A549 (cell line): Measurements from ENCODE around the gene QPCTL. TPM values are rescaled to one million over a fixed set of nuclear protein-coding genes. Genes with fewer than 3 reads are reported as not detected.

ENCODE experiments used
- ATAC-seq, 2 experiments: fragments of 200-7000 bp in 1 of 2; fragments of >200 bp in 1 of 2; cut with Nextera tagmentation in 1 of 2; cut with Tn5 transposase in 1 of 2; 3 replicates each; pipeline versions ENCODE4 v1.8.0 to v1.9.1; 2018 to 2020; ENCODE audit warnings: mild to moderate bottlenecking in 1 of 2, moderate library complexity in 1 of 2
- CTCF ChIA-PET: fragments of 300-600 bp; sonication (Branson Sonifier 250); formaldehyde crosslinking; extraction: SDS; loops from one replicate; lab custom pipeline; 2021; ENCODE audit warnings: antibody characterized with exemption, inconsistent platforms; lab: Yijun Ruan, JAX
- POLR2A ChIA-PET: fragments of 350-600 bp; formaldehyde crosslinking; extraction: SDS; loops from one replicate; lab custom pipeline; 2021; ENCODE audit warnings: antibody characterized with exemption, inconsistent platforms; lab: Yijun Ruan, JAX
- DNase-seq, 2 experiments: peaks; one replicate each; pipeline versions ENCODE4 v3.0.0 to v3.0.0-alpha.2; 2011 to 2016; ENCODE audit warnings: low read depth in 1 of 2, low spot score in 1 of 2
- FAIRE-seq: peaks from 2 replicates; lab custom pipeline; 2011; peaks lifted over from hg19 to GRCh38; lab: Jason Lieb, UNC
- H3K27ac ChIP-seq, 2 experiments: fragments of >200 bp; sonication (Bioruptor Twin); formaldehyde crosslinking; 3 replicates each; pipeline ENCODE4 v1.5.1; 2016 to 2017
- H3K4me1 ChIP-seq: fragments of >200 bp; sonication (Bioruptor Twin); formaldehyde crosslinking; 3 replicates; pipeline ENCODE4 v1.6.1; 2016
- H3K4me2 ChIP-seq: fragments of >200 bp; sonication (Bioruptor Twin); formaldehyde crosslinking; 3 replicates; pipeline ENCODE4 v1.6.1; 2016
- H3K4me3 ChIP-seq: fragments of >200 bp; sonication (Bioruptor Twin); formaldehyde crosslinking; 3 replicates; pipeline ENCODE4 v1.5.1; 2016
- H3K9me3 ChIP-seq: fragments of >200 bp; sonication (Bioruptor Twin); formaldehyde crosslinking; 3 replicates; pipeline ENCODE4 v1.6.1; 2016
- CBX2 ChIP-seq: fragments of 200-600 bp; sonication (generic); IDR thresholded peaks from 2 replicates; pipeline ENCODE4 v1.6.1; 2016; ENCODE audit warnings: low read depth, mild to moderate bottlenecking, borderline replicate concordance
- CBX8 ChIP-seq: fragments of 200-600 bp; sonication (generic); IDR thresholded peaks from 2 replicates; pipeline ENCODE4 v1.6.1; 2016
- EHMT2 ChIP-seq: fragments of 200-600 bp; sonication (generic); IDR thresholded peaks from 2 replicates; pipeline ENCODE4 v1.6.1; 2016; ENCODE audit warnings: antibody characterized with exemption, low read depth, mild to moderate bottlenecking, moderate library complexity
- FOXS1 ChIP-seq: fragments of 250-450 bp; sonication (Bioruptor Pico); IDR thresholded peaks from 2 replicates; pipeline ENCODE4 v1.5.0; 2020; ENCODE audit warnings: mild to moderate bottlenecking, moderate library complexity
- GATA3 ChIP-seq: IDR thresholded peaks from 2 replicates; pipeline ENCODE4 v1.6.1; 2012; ENCODE audit warnings: borderline replicate concordance
- HEYL ChIP-seq: fragments of 250-450 bp; sonication (Bioruptor Pico); IDR thresholded peaks from 2 replicates; pipeline ENCODE4 v1.8.0; 2021; ENCODE audit warnings: mild to moderate bottlenecking, moderate library complexity
- HOXA7 ChIP-seq: fragments of 250-450 bp; sonication (Bioruptor Pico); IDR thresholded peaks from 2 replicates; pipeline ENCODE4 v1.5.0; 2020; ENCODE audit warnings: mild to moderate bottlenecking, moderate library complexity
- HOXB5 ChIP-seq: fragments of 250-450 bp; sonication (Bioruptor Pico); IDR thresholded peaks from 2 replicates; pipeline ENCODE4 v1.5.0; 2020; ENCODE audit warnings: mild to moderate bottlenecking, moderate library complexity
- JUN ChIP-seq, 2 experiments: fragments of >200 bp; sonication (Bioruptor Twin); formaldehyde crosslinking; IDR thresholded peaks; 2 replicates in 1 of 2; 3 replicates in 1 of 2; pipeline ENCODE4 v1.6.1; 2016 to 2017
- MAZ ChIP-seq: fragments of 150-350 bp; IDR thresholded peaks from 2 replicates; pipeline ENCODE4 v1.6.1; 2014; ENCODE audit warnings: antibody characterized with exemption, low read depth, low read length, borderline replicate concordance
- NFE2L2 ChIP-seq: fragments of 150-350 bp; conservative IDR thresholded peaks from 2 replicates; pipeline ENCODE4 v1.6.1; 2014; ENCODE audit warnings: low read length
- POLR2A ChIP-seq: IDR thresholded peaks from 2 replicates; pipeline ENCODE4 v1.6.1; 2012; ENCODE audit warnings: mild to moderate bottlenecking, low read length
- RAD21 ChIP-seq, 2 experiments: fragments of >200 bp in 1 of 2; sonication (Bioruptor Twin) in 1 of 2; formaldehyde crosslinking in 1 of 2; IDR thresholded peaks in 1 of 2; conservative IDR thresholded peaks in 1 of 2; 2 replicates in 1 of 2; 3 replicates in 1 of 2; pipeline ENCODE4 v1.6.1; 2012 to 2018; ENCODE audit warnings: inconsistent platforms in 1 of 2
- RCOR1 ChIP-seq: fragments of 150-350 bp; IDR thresholded peaks from 2 replicates; pipeline ENCODE4 v1.6.1; 2014; ENCODE audit warnings: antibody characterized with exemption, low read length, low read depth
- SMC3 ChIP-seq: fragments of >200 bp; sonication (Bioruptor Twin); formaldehyde crosslinking; IDR thresholded peaks from 3 replicates; pipeline ENCODE4 v1.6.1; 2018; ENCODE audit warnings: inconsistent platforms
- TFCP2L1 ChIP-seq: fragments of 250-450 bp; sonication (Bioruptor Pico); IDR thresholded peaks from 2 replicates; pipeline ENCODE4 v1.5.0; 2021; ENCODE audit warnings: mild to moderate bottlenecking
- ZC3H11A ChIP-seq: fragments of 450-650 bp; IDR thresholded peaks from 2 replicates; pipeline ENCODE4 v1.6.1; 2014; ENCODE audit warnings: antibody characterized with exemption, mild to moderate bottlenecking
- ZFP36 ChIP-seq: fragments of 450-650 bp; IDR thresholded peaks from 2 replicates; pipeline ENCODE4 v1.6.1; 2014; ENCODE audit warnings: borderline replicate concordance; ENCODE audit not compliant: partially characterized antibody
- ZNF302 ChIP-seq: fragments of 250-450 bp; sonication (Bioruptor Pico); IDR thresholded peaks from 2 replicates; pipeline ENCODE4 v1.9.0; 2021; ENCODE audit warnings: inconsistent platforms, mild to moderate bottlenecking, moderate library complexity
- WGBS: methylation state at CpG from one replicate; pipeline ENCODE4 v1.1.6; 2017; ENCODE audit errors: missing lambda C conversion rate; 5-methylcytosine and 5-hydroxymethylcytosine counted together
- polyA plus RNA-seq, 4 experiments: library from polyadenylated mRNA; depleted of rRNA in 3 of 4; stranded (reverse); fragments of >200 nt; fragmentation: RNase III in 1 of 4; extraction: RNeasy Plus Mini Kit Qiagen cat#74134 plus additional on column Dnase treatment in 1 of 4; gene quantifications; 2 replicates in 3 of 4; 3 replicates in 1 of 4; pipeline ENCODE4 v1.2.3, GENCODE V29; 2011 to 2017
- TF ChIP-seq, protein P1 (sequence below): fragments of 250-450 bp; sonication (Bioruptor Pico); IDR thresholded peaks from 2 replicates; pipeline ENCODE4 v1.5.0; 2021; ENCODE audit warnings: mild to moderate bottlenecking, moderate library complexity, borderline replicate concordance
- TF ChIP-seq, protein P2 (sequence below): fragments of >200 bp; sonication (Bioruptor Twin); formaldehyde crosslinking; IDR thresholded peaks from 3 replicates; pipeline ENCODE4 v1.5.1; 2016
- TF ChIP-seq, protein P3 (sequence below): IDR thresholded peaks from 2 replicates; pipeline ENCODE4 v1.6.1; 2012
- TF ChIP-seq, protein P4 (sequence below): fragments of >200 bp; sonication (Bioruptor Twin); formaldehyde crosslinking; IDR thresholded peaks from 3 replicates; pipeline ENCODE4 v1.6.1; 2016
- TF ChIP-seq, protein P5 (sequence below): fragments of 200-600 bp; sonication (generic); IDR thresholded peaks from 2 replicates; pipeline ENCODE4 v1.6.1; 2016; ENCODE audit warnings: antibody characterized with exemption, mild to moderate bottlenecking, moderate library complexity

The QPCTL gene
- polyA plus RNA-seq, 2 of the 4 experiments (the other 2 are of a cell fraction), result 9.4 to 10.4 TPM

DNA sequence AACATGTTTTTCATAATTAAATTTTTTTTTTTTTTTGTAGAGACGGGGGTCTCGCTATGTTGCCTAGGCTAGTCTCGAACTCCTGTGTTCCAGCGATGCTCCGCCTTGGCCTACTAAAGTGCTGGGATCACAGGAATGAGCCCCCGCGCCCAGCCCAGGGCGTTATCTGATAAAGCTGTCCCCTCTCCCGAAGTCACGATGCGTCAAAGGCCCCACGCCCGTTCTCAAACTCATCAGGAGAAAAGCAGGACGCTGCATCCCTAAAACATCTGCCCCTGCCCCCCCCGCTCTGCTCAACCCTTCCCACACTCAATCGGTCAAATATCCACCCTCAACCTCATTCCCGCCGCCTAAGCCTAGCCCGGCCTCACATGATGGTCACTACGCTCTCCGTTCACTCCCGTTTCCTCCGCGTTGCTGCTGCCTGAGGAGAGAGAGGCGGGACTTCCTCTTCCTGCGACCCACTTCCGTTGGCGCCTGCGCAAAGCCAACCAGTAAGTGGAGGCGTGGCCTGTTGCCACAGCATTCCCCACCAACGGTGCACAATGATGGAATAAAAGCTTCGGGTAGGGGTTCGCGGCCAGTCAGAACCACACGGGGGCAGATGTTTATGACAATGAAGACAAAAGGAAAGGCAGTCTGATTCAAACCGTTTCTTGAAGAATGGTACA is 815 bp upstream of the QPCTL start, which contains the start of gene SNRPD2 (continued):
- TF ChIP-seq, protein P1, sequence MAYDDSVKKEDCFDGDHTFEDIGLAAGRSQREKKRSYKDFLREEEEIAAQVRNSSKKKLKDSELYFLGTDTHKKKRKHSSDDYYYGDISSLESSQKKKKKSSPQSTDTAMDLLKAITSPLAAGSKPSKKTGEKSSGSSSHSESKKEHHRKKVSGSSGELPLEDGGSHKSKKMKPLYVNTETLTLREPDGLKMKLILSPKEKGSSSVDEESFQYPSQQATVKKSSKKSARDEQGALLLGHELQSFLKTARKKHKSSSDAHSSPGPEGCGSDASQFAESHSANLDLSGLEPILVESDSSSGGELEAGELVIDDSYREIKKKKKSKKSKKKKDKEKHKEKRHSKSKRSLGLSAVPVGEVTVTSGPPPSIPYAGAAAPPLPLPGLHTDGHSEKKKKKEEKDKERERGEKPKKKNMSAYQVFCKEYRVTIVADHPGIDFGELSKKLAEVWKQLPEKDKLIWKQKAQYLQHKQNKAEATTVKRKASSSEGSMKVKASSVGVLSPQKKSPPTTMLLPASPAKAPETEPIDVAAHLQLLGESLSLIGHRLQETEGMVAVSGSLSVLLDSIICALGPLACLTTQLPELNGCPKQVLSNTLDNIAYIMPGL, result 0 out of 2 replicates have a peak, but pooled peaks have one; percentile 0

DNA sequence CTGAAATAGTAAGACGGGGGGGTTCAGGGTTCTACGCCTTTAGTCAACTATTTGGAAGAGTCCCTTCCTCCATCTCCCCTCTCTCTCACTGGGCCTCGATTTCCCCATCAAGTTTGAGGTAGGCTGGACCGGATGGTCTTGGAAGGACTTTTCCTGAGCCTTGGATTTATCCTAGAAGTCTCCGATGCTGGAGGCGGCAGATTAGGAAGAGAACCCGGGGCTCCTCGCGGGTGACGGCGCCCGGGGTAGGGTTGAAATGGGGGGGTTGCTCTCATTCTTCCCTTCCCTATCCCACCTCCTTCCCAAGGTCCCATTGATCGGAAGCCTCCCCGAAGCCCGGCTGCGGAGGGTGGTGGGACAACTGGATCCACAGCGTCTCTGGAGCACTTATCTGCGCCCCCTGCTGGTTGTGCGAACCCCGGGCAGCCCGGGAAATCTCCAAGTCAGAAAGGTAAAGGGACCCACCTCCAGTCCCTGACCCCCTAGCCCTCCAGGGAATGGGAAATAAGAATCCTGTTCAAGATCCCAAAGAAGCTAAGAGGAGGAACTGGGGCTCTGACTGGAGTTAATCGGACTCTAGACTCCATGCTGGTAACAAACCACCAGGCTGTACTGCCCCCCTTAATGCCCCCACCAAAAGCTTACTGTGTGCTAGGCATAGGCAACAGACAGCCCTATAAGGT is 781 bp downstream of the QPCTL start:
- CTCF ChIA-PET, result interaction anchor here (0.6 to 8.0 kb wide), 55 partner anchors 12 to 254 kb away, joined by 3 to 160 read pairs (median 4); partner anchors contain the start of genes DMPK, DMWD, EML2 and FBXO46
- Histone ChIP-seq H3K4me2 (peak overlapping the region; percentile 93), H3K9me3 (no peaks in the 10 kb centered on the region), H3K4me3 (peak overlapping the region; percentile 82), H3K27ac (peak overlapping the region; percentile 76 to 87), H3K4me1 (peaks cover 17% of the 10 kb centered on the region)
- POLR2A ChIA-PET, result interaction anchor here (0.6 to 4.6 kb wide), 13 partner anchors 8 to 515 kb away, joined by 3 to 68 read pairs (median 5); partner anchors contain the start of genes SIX5 and TRAPPC6A
- peak; percentile 84 for TF ChIP-seq SMC3
- TF ChIP-seq, protein P2, sequence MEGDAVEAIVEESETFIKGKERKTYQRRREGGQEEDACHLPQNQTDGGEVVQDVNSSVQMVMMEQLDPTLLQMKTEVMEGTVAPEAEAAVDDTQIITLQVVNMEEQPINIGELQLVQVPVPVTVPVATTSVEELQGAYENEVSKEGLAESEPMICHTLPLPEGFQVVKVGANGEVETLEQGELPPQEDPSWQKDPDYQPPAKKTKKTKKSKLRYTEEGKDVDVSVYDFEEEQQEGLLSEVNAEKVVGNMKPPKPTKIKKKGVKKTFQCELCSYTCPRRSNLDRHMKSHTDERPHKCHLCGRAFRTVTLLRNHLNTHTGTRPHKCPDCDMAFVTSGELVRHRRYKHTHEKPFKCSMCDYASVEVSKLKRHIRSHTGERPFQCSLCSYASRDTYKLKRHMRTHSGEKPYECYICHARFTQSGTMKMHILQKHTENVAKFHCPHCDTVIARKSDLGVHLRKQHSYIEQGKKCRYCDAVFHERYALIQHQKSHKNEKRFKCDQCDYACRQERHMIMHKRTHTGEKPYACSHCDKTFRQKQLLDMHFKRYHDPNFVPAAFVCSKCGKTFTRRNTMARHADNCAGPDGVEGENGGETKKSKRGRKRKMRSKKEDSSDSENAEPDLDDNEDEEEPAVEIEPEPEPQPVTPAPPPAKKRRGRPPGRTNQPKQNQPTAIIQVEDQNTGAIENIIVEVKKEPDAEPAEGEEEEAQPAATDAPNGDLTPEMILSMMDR, result peak; percentile 96
- TF ChIP-seq RAD21 (conservative IDR thresholded peaks at IDR 0.05 in 1 of 2, IDR thresholded peaks at IDR 0.05 in 1 of 2), result peak; percentile 65 to 67; a peak in 4 of 5 replicates
- TF ChIP-seq TFCP2L1 (CRISPR knock-in tag), result no peak
- TF ChIP-seq CBX8, result no peak
- TF ChIP-seq RCOR1, result peak; percentile 28; the same call in 1 of the 2 replicates
- DNase-seq, result peak; percentile 81 to 94
- FAIRE-seq, result no peak
- ATAC-seq, result peak; percentile 55 to 58
- WGBS, result 2% methylated on average over 22 of the region's 22 CpGs

DNA sequence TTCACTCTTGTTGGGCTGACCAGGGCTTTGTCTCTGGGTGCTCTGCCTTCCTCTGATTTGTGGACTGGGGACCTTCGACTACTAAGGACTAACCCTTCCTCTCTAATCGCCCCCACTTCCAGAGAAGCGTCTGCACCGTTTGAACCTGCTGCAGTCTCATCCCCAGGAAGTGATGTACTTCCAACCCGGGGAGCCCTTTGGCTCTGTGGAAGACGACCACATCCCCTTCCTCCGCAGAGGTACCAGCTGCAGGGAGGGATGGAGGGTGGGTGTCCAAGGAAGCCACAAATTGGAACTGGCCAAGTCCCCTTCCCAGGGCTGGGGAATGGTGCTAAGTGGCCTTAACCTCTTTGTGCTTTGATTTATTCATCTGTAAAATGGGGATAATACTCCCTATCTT is 9.2 kb downstream of the QPCTL start:
- ATAC-seq (no peak), DNase-seq (no peak), FAIRE-seq (no peak)
- WGBS, result 90% methylated on average over 7 of the region's 7 CpGs
- Histone ChIP-seq H3K4me1 (peaks cover 4% of the 10 kb centered on the region; the same call in 1 of the 3 replicates), H3K9me3 (no peaks in the 10 kb centered on the region), H3K4me3 (no peak overlapping the region), H3K4me2 (no peak overlapping the region), H3K27ac (no peak overlapping the region)
- ChIA-PET CTCF (interaction anchor here (0.6 to 8.0 kb wide), 5 partner anchors 9 to 223 kb away, joined by 3 to 127 read pairs (median 4); partner anchors contain the start of genes QPCTL and SNRPD2), POLR2A (interaction anchor here (1.5 kb wide), 1 partner anchor 16 kb away, joined by 5 read pairs; no protein-coding TSS in a partner anchor)
- TF ChIP-seq HOXA7 (CRISPR knock-in tag) (no peak), GATA3 (no peak), ZNF302 (no peak), MAZ (no peak), ZC3H11A (no peak), ZFP36 (no peak), JUN (IDR thresholded peaks at IDR 0.05) (no peak), EHMT2 (no peak), FOXS1 (no peak), HEYL (CRISPR knock-in tag) (no peak), POLR2A (no peak), TFCP2L1 (CRISPR knock-in tag) (no peak), HOXB5 (no peak), NFE2L2 (no peak), CBX2 (no peak)
- TF ChIP-seq, protein P3, sequence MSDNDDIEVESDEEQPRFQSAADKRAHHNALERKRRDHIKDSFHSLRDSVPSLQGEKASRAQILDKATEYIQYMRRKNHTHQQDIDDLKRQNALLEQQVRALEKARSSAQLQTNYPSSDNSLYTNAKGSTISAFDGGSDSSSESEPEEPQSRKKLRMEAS, result no peak
- TF ChIP-seq, protein P4, sequence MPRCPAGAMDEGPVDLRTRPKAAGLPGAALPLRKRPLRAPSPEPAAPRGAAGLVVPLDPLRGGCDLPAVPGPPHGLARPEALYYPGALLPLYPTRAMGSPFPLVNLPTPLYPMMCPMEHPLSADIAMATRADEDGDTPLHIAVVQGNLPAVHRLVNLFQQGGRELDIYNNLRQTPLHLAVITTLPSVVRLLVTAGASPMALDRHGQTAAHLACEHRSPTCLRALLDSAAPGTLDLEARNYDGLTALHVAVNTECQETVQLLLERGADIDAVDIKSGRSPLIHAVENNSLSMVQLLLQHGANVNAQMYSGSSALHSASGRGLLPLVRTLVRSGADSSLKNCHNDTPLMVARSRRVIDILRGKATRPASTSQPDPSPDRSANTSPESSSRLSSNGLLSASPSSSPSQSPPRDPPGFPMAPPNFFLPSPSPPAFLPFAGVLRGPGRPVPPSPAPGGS, result no peak
- TF ChIP-seq, protein P5, sequence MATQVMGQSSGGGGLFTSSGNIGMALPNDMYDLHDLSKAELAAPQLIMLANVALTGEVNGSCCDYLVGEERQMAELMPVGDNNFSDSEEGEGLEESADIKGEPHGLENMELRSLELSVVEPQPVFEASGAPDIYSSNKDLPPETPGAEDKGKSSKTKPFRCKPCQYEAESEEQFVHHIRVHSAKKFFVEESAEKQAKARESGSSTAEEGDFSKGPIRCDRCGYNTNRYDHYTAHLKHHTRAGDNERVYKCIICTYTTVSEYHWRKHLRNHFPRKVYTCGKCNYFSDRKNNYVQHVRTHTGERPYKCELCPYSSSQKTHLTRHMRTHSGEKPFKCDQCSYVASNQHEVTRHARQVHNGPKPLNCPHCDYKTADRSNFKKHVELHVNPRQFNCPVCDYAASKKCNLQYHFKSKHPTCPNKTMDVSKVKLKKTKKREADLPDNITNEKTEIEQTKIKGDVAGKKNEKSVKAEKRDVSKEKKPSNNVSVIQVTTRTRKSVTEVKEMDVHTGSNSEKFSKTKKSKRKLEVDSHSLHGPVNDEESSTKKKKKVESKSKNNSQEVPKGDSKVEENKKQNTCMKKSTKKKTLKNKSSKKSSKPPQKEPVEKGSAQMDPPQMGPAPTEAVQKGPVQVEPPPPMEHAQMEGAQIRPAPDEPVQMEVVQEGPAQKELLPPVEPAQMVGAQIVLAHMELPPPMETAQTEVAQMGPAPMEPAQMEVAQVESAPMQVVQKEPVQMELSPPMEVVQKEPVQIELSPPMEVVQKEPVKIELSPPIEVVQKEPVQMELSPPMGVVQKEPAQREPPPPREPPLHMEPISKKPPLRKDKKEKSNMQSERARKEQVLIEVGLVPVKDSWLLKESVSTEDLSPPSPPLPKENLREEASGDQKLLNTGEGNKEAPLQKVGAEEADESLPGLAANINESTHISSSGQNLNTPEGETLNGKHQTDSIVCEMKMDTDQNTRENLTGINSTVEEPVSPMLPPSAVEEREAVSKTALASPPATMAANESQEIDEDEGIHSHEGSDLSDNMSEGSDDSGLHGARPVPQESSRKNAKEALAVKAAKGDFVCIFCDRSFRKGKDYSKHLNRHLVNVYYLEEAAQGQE, result no peak
